ENCODE results near the gene NDUFB10. TPM values are rescaled to one million over a fixed set of nuclear protein-coding genes. Genes with fewer than 3 reads are reported as not detected.

Gene NDUFB10
- total and polyA plus RNA-seq, 2 donors from 2014 or later: 123 to 432 TPM

GRCh38 chr16:2001035-2001434 lies 41.7 kb downstream of the NDUFB10 start:
- H3K9me3 ChIP-seq (ENCODE audit: control insufficient read depth in 2 of 3, insufficient read depth in 1 of 3, low read length in 3 of 3): no peaks in the 10 kb centered on the region
- no peak overlapping the region for H3K4me3 ChIP-seq (ENCODE audit: low read length in 3 of 3)
- peaks cover 0 to 33% (median 14%) of the 10 kb centered on the region in 3 donors for H3K36me3 ChIP-seq (ENCODE audit: control insufficient read depth in 2 of 3, insufficient read depth in 3 of 3, low read length in 3 of 3)
- peak in 1 of 5 donors; percentile 63 for DNase-seq
- no peak for TF ChIP-seq CTCF (IDR thresholded peaks at IDR 0.05; ENCODE audit: borderline replicate concordance, extremely low read depth, insufficient read depth)
- FAIRE-seq: no peak
- intact Hi-C loops (cut with DNase I): no loop called here
- peaks cover 0 to 15% (median 0%) of the 10 kb centered on the region in 3 donors for H3K4me1 ChIP-seq (ENCODE audit: control insufficient read depth in 2 of 3, insufficient read depth in 2 of 3, low read depth in 1 of 3, low read length in 3 of 3)
- no peak overlapping the region for H3K9ac ChIP-seq (ENCODE audit: low read length in 3 of 3)
- no peak overlapping the region for H3K27ac ChIP-seq (ENCODE audit: low read depth in 2 of 2, low read length in 2 of 2)
- H3K27me3 ChIP-seq (ENCODE audit: control insufficient read depth, insufficient read depth, low read length): no peaks in the 10 kb centered on the region

DNA sequence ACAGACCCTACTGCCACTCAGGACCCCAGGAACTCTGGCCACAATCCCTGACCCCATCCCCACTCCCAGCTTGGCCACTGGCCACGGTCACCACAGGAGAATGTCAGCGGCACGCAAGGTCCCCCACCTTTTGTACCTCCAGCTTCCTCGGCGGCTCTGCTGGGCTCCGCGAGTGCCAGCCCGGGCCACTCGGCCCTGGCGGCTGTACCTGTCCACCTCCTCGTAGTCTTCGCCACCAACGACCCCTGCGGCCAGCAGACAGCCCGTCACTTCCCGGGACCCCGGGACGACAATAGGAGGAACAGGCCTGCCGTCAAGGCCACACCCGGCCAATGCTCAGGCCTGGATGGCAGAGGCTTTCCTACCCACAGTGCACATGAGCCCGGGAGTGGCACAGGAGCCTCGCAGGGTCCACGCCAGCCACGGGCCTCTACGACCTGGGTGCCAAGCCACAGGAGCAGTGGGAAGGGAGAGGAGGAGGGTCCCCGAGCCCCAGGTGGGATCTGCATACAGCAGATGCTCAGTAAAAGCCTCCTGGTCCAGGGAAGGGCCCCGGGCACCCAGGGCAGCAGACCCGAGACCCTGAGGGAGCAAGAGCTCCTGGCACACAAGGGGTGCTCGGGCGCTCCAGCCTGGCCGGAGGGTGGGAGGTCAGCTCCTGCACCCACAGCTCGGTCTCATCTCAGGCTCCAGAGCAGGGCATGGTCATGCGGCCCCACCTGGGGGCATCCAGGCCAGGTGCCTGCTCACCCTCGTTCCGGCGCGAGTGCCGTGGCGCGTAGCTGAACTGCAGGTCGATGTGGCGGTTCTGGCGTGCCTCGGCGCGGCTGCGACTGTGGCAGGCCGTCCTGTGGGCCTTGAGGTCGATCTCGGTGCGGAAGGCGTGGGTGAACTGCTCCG lies 42.4 kb downstream of the NDUFB10 start:
- Histone ChIP-seq H3K36me3 (ENCODE audit: control insufficient read depth in 2 of 3, insufficient read depth in 3 of 3, low read length in 3 of 3) (peaks cover 0 to 33% (median 14%) of the 10 kb centered on the region in 3 donors), H3K9ac (ENCODE audit: low read length in 3 of 3) (no peak overlapping the region), H3K27ac (ENCODE audit: low read depth in 2 of 2, low read length in 2 of 2) (no peak overlapping the region), H3K9me3 (ENCODE audit: control insufficient read depth in 2 of 3, insufficient read depth in 1 of 3, low read length in 3 of 3) (no peaks in the 10 kb centered on the region), H3K4me1 (ENCODE audit: control insufficient read depth in 2 of 3, insufficient read depth in 2 of 3, low read depth in 1 of 3, low read length in 3 of 3) (peaks cover 0 to 16% (median 0%) of the 10 kb centered on the region in 3 donors), H3K4me3 (ENCODE audit: low read length in 3 of 3) (no peak overlapping the region), H3K27me3 (ENCODE audit: control insufficient read depth, insufficient read depth, low read length) (no peaks in the 10 kb centered on the region)
- FAIRE-seq (no peak), DNase-seq (peak in 1 of 5 donors; percentile 81)
- TF ChIP-seq CTCF (IDR thresholded peaks at IDR 0.05; ENCODE audit: borderline replicate concordance, extremely low read depth, insufficient read depth): no peak
- intact Hi-C loops (cut with DNase I): no loop called here

DNA sequence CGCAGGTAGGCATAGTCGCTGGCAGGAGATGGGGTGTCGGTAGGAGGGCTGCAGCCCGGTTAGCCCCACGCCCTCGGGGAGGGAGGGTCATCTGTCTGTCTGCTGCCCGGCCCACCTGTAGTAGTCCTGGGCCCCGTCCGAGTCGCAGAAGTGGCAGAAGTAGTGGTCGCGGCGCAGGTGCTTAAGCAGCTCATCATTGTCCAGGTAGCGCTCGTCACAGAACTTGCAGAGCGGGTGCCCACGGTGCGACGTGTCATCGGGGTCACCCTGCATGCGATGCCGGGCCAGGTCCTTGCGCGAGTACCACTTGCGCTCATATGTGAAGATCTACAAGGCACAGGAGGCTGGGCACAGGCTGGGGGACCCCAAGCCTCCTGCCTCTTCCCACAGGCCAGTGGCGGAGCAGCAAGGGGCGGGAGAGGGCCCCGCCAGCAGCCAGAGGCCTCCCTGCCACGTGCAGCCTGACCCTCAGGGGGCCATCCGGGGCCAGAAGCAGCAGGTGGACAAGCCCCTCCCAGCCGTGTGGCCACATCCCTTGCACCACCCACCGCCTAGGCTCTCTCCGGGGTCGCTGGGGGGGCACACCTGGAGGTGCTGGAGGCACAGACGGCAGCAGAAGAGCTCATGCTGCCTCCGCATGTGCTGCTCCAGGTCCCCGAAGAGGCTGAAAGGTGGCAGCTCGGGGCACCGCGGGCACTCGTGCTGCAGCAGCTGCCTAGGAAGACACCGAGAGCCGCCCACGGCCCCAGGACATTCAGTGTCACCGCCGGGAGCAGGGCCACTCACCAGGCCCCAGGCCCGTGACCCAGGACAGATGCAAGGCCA lies 43.3 kb downstream of the NDUFB10 start:
- Histone ChIP-seq H3K9me3 (ENCODE audit: control insufficient read depth in 2 of 3, insufficient read depth in 1 of 3, low read length in 3 of 3) (no peaks in the 10 kb centered on the region), H3K36me3 (ENCODE audit: control insufficient read depth in 2 of 3, insufficient read depth in 3 of 3, low read length in 3 of 3) (peaks cover 0 to 33% (median 14%) of the 10 kb centered on the region in 3 donors), H3K27ac (ENCODE audit: low read depth in 2 of 2, low read length in 2 of 2) (no peak overlapping the region), H3K9ac (ENCODE audit: low read length in 3 of 3) (no peak overlapping the region), H3K4me3 (ENCODE audit: low read length in 3 of 3) (no peak overlapping the region), H3K27me3 (ENCODE audit: control insufficient read depth, insufficient read depth, low read length) (no peaks in the 10 kb centered on the region), H3K4me1 (ENCODE audit: control insufficient read depth in 2 of 3, insufficient read depth in 2 of 3, low read depth in 1 of 3, low read length in 3 of 3) (peaks cover 0 to 21% (median 0%) of the 10 kb centered on the region in 3 donors)
- intact Hi-C loops (cut with DNase I): no loop called here
- no peak for TF ChIP-seq CTCF (IDR thresholded peaks at IDR 0.05; ENCODE audit: borderline replicate concordance, extremely low read depth, insufficient read depth)
- no peak for FAIRE-seq
- peak in 1 of 5 donors; percentile 75 for DNase-seq
